Uterus (tissue), 4 donors: Measurements from ENCODE around the gene CCSER1. TPM values are rescaled to one million over a fixed set of nuclear protein-coding genes. Genes with fewer than 3 reads are reported as not detected.

Source experiments
- DNase-seq, 2 donors: peaks; one replicate each; pipeline ENCODE4 v3.0.0-alpha.2; 2019 to 2020
- H3K27ac ChIP-seq, 2 donors: fragments of 200-600 bp; sonication (generic); 1 replicate in 1 of 2; 2 replicates in 1 of 2; pipeline ENCODE4 v1.5.1; 2016 to 2018
- H3K27me3 ChIP-seq, 2 donors: fragments of 200-600 bp; sonication (generic); one replicate each; pipeline ENCODE4 v1.5.1; 2018 to 2019; ENCODE audit warnings: control low read depth in 1 of 2
- H3K36me3 ChIP-seq, 2 donors: fragments of 200-600 bp; sonication (generic); one replicate each; pipeline ENCODE4 v1.5.1; 2019; ENCODE audit warnings: control low read depth in 1 of 2
- H3K4me1 ChIP-seq, 2 donors: fragments of 200-600 bp; sonication (generic); one replicate each; pipeline ENCODE4 v1.5.1; 2018 to 2019; ENCODE audit warnings: control low read depth in 1 of 2
- H3K4me3 ChIP-seq, 2 donors: fragments of 200-600 bp; sonication (generic); 1 replicate in 1 of 2; 2 replicates in 1 of 2; pipeline ENCODE4 v1.5.1; 2018 to 2019; ENCODE audit warnings: mild to moderate bottlenecking in 1 of 2
- H3K9me3 ChIP-seq, 2 donors: fragments of 200-600 bp; sonication (generic); one replicate each; pipeline ENCODE4 v1.5.1; 2019; ENCODE audit warnings: control low read depth in 1 of 2
- CTCF ChIP-seq, 4 experiments: fragments of 200-600 bp in 2 of 4; fragments of 450-650 bp in 2 of 4; sonication (generic) in 2 of 4; IDR thresholded peaks; one replicate each; pipeline ENCODE4 v1.5.1; 2016 to 2019; ENCODE audit warnings: antibody characterized with exemption in 4 of 4, mild to moderate bottlenecking in 2 of 4, moderate library complexity in 1 of 4
- POLR2A ChIP-seq, 2 donors: fragments of 450-650 bp; IDR thresholded peaks; one replicate each; pipeline ENCODE4 v1.6.1; 2016; ENCODE audit warnings: antibody characterized with exemption in 2 of 2, mild to moderate bottlenecking in 1 of 2, moderate library complexity in 1 of 2
- intact Hi-C: fragments of 100-400 bp; cut with DNase I; formaldehyde crosslinking; loops from one replicate; pipeline ENCODE4 v1.15.1; 2023; ENCODE audit warnings: low total_unique reads
- total RNA-seq, 4 donors: library from RNA; depleted of rRNA in 3 of 4; stranded (reverse); fragments of >200 nt in 3 of 4; gene quantifications; one replicate each; pipeline versions ENCODE4 v1.1.0 to v1.2.4, GENCODE V29; 2014 to 2023
- donor health status: DM: yes; HTN: yes; CAD: no.

The CCSER1 gene
- total RNA-seq, 4 donors from 2014 or later: 2.8 to 54.7 (median 11.9) TPM

GRCh38 chr4:90648311-90648710 is 521.1 kb downstream of the CCSER1 start:
- no peaks in the 10 kb centered on the region for H3K27me3 ChIP-seq

GRCh38 chr4:90648791-90649190 is 521.6 kb downstream of the CCSER1 start:
- no peak for TF ChIP-seq CTCF (IDR thresholded peaks at IDR 0.05)
- no peak for TF ChIP-seq POLR2A (IDR thresholded peaks at IDR 0.05)
- DNase-seq: no peak
- Histone ChIP-seq H3K36me3 (no peaks in the 10 kb centered on the region), H3K4me1 (no peaks in the 10 kb centered on the region), H3K27ac (no peak overlapping the region), H3K9me3 (no peaks in the 10 kb centered on the region), H3K4me3 (no peak overlapping the region), H3K27me3 (no peaks in the 10 kb centered on the region)
- intact Hi-C loops: no loop called here

More at GRCh38 chr4:90648311-90648710, 521.1 kb downstream of the CCSER1 start:
- no peak overlapping the region for H3K4me3 ChIP-seq
- no peaks in the 10 kb centered on the region for H3K4me1 ChIP-seq
- H3K27ac ChIP-seq: no peak overlapping the region
- intact Hi-C loops: no loop called here
- no peaks in the 10 kb centered on the region for H3K36me3 ChIP-seq
- TF ChIP-seq POLR2A (IDR thresholded peaks at IDR 0.05): no peak
- TF ChIP-seq CTCF (IDR thresholded peaks at IDR 0.05): no peak
- no peak for DNase-seq
- H3K9me3 ChIP-seq: no peaks in the 10 kb centered on the region

- H3K4me3 ChIP-seq: no peak overlapping the region
- H3K4me1 ChIP-seq: no peaks in the 10 kb centered on the region
- no peaks in the 10 kb centered on the region for H3K27me3 ChIP-seq
- no peak for DNase-seq
- intact Hi-C loops: no loop called here
- no peaks in the 10 kb centered on the region for H3K36me3 ChIP-seq
- no peaks in the 10 kb centered on the region for H3K9me3 ChIP-seq
- no peak overlapping the region for H3K27ac ChIP-seq
- no peak for TF ChIP-seq POLR2A (IDR thresholded peaks at IDR 0.05)
- TF ChIP-seq CTCF (IDR thresholded peaks at IDR 0.05): no peak
Observed at GRCh38 chr4:90660672-90661071, 533.5 kb downstream of the CCSER1 start.

GRCh38 chr4:90670183-90670582 is 543.0 kb downstream of the CCSER1 start:
- Histone ChIP-seq H3K4me1 (no peaks in the 10 kb centered on the region), H3K27me3 (no peaks in the 10 kb centered on the region), H3K27ac (no peak overlapping the region), H3K9me3 (no peaks in the 10 kb centered on the region), H3K4me3 (no peak overlapping the region), H3K36me3 (no peaks in the 10 kb centered on the region)
- DNase-seq: no peak
- intact Hi-C loops: no loop called here
- TF ChIP-seq CTCF (IDR thresholded peaks at IDR 0.05) (no peak), POLR2A (IDR thresholded peaks at IDR 0.05) (no peak)

- Histone ChIP-seq H3K4me1 (no peaks in the 10 kb centered on the region), H3K27me3 (no peaks in the 10 kb centered on the region), H3K9me3 (no peaks in the 10 kb centered on the region), H3K27ac (no peak overlapping the region), H3K4me3 (no peak overlapping the region), H3K36me3 (no peaks in the 10 kb centered on the region)
- TF ChIP-seq POLR2A (IDR thresholded peaks at IDR 0.05) (no peak), CTCF (IDR thresholded peaks at IDR 0.05) (no peak)
- intact Hi-C loops: no loop called here
- no peak for DNase-seq
Observed at GRCh38 chr4:90689739-90690138, 562.5 kb downstream of the CCSER1 start.
